ENCODE results near the gene MROH2B.

DNA sequence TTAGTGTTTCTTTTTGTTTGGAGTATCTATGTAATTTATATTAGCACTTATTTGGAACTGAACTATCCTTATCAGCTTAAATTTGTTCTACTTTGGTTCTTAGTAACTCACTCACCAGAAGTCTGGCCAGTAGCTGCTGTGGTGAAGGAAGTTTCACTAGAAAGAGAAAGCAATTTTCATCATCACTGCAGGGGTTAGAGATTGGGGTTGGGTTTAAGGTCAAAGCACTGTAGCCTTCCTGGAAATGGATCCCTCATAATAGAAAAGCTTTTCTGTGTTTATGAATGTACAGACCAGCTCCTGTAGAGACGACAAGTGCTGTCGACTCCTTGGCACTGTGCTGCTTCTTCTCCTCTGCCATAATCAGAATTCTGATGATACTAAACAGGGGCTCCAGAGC, 22.2 kb downstream of the MROH2B start:
- TF ChIP-seq CTCF (IDR thresholded peaks at IDR 0.05) (no peak), POLR2A (IDR thresholded peaks at IDR 0.05) (no peak)
